Measurements from ENCODE around the gene CPD.

The CPD gene

GRCh38 chr17:30354701-30355100 lies 24.0 kb upstream of the CPD start:
- DNase-seq = no peak

GRCh38 chr17:30357476-30357875 lies 21.3 kb upstream of the CPD start:
- no peak for DNase-seq

DNA sequence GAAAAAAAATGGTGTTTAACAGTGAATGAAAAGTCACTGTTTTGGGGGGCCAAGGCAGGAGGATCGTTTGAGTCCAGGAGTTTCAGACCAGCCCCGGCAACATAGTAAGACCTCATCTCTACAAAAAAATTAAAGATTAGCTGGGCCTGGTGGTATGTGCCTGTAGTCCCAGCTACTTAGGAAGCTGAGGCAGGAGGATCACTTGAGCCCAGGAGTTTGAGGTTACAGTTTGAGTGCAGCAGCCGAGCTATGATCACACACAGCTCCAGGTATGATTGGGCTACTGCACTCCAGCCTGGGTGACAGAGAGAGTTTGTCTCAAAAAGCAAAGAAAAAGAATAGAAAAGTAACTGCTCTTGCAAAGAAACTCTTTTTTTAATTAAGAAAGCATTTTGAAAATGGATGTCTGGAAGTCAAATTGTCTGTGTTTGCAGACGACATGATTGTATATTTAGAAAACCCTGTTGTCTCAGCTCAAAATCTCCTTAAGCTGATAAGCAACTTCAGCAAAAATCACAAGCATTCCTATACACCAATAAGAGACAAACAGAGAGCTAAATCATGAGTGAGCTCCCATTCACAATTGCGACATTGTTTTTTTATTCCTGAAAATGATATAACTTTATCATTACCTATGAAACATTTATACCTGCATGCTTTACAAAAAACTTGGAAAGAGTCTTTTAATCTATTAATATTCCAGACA lies 20.5 kb upstream of the CPD start:
- DNase-seq = no peak

DNA sequence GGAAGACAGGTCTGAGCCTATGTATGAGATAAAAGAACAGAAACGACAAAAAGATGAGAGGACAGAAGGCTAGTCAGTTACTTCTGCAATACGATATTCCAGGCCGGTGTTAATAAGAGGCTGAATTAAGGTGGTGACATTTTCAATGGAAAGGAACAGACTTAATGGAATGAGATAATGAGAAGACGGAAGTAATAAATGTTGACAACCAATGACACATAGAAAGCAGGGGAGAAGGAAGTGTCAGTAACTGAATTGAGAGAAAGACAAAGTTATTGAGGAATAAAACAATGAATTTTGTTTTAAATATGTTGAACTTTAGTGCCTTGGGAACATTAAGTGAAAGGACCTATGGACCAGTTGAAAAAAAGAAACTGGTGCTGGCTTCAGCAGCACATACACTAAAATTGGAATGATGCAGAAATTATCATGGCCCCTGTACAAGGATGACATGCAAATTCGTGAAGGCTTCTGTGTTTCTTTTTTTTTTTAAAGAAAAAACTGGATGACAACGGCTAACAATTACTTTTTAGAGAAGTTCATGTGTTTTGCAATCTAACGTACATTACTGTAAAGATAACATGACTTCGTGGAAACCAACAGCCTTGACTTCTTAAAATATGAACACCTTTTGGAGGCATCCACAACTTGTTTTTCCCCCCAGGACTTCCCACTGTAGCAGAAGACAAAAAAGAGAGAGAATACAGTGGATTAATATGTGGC lies 18.5 kb upstream of the CPD start:
- no peak for DNase-seq

DNA sequence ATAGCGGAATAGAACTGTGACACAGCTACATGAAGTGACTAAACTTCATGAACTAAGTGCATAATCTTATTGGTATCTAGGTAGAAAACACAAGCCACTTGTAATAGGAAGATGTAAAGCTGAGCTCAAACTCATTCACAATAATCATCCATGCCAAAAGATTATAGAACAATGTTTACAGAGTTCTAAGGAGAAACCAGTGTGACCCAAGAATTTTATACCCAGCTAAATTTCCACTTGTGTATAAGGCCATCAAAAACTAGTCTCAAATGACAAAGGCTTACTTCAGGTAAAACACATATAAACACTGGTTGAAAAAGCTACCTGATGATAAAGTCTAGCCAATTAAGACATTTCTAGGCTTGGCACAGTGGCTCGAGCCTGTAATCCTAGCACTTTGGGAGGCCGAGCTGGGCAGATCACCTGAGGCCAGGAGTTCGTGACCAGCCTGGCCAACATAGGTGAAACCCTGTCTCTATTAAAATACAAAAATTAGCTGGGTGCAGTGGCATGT lies 16.9 kb upstream of the CPD start:
- DNase-seq = no peak

DNA sequence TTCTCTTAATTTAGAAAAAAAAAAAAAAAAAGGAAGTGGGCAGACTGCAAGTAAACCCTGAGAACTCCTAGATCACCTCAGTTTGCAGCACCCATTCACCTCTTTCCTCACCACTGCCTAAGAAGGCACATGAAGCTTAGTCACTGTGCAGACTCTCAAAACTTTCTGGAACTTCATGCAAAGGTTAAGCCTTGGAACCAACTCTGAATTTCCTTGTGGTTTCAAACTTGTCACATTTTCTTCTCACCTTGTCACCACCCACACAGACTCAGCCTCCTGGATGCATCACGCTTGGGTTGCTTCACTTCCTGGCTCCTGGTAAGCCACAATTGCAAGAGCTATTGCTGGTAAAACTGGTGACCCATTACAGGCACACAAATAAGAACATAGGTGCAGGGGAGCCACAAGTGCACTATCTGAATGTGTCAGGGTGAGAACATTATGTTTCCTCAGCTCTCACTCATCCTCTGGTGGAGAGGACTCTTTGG lies 15.0 kb upstream of the CPD start:
- DNase-seq = peak; percentile 58 to 91

- no peak for DNase-seq
Measured at GRCh38 chr17:30366536-30366935, 12.2 kb upstream of the CPD start.

- no peak for DNase-seq
Measured at GRCh38 chr17:30368912-30369720, 9.6 kb upstream of the CPD start.

- no peak for DNase-seq
Measured at GRCh38 chr17:30369995-30370394, 8.7 kb upstream of the CPD start.

DNA sequence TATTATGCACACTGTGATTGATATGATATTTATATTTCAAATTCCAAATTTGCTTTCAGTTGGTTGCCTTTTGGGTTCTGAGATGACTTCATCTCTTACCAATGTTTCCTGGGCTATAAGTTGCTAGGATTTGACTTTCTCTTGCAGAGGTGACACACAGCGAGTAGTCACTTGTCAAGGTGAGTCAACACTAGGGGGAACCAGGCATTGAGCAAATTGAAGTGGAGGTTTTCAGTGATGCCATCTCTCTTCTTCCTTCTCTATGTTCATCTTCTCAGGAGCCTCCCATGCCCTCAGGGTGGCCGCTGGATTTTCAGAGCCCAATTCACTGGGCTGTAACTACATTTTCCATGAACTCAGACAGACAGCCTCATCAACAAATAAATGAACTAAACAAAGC lies 6.0 kb upstream of the CPD start:
- DNase-seq = peak in 1 of 2 experiments; percentile 31

DNA sequence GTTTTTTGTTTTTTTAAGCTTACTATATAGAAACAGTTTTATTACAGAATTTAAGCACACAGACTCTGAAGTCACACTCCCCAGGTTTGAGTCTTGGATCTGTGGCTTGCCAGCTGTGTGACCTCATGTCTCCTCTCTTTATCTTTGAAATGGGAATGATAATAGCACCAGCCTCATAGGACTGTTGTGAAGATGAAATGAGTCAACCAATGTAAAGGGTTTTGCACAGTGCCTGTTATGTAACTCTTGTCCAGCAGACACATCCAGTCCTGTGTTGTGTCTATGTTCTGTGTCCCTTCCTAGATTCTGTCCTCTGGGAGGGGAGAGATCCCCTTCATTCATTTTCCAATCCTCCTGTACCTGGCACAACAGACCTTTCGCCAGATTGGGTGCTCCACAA lies 3.1 kb upstream of the CPD start:
- DNase-seq = no peak

GRCh38 chr17:30376621-30377452 lies 1.9 kb upstream of the CPD start:
- DNase-seq = peak; percentile 37 to 53

DNA sequence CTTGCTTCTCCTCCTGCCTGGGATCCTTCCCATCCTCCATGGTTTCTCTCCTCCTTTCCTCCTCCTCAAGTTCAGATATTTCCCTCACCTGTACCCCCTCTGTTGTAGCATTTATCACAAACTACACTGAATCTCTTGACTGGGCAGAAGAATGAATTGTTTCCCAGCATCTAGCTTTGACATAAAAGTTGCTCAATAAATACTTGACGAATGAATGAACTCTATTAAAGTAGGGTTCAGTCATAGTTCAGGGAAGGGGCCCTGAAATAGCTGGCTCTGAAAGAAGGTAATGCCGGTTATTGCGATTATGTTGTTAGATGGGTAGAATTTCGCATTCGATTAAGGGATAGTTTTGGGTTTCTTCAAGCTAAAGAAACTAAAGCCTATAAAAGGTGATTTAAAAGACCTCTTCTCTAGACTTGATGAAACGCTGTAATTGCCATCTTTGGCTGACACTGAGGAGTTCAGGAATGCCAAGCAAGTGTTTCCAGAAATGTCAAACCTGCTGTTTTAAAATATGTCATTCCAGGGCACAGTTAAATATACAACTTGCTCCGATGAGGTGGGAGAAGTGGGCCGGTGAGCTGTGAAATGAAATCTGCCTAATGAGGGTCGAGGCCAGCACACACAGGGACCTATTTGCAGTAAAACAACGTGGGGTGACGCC lies 1.0 kb upstream of the CPD start:
- no peak for DNase-seq

- DNase-seq = peak; percentile 45 to 65
Measured at GRCh38 chr17:30378241-30378824, 394 bp upstream of the CPD start.

GRCh38 chr17:30379303-30379902 lies 676 bp downstream of the CPD start:
- DNase-seq = peak; percentile 9 to 13

DNA sequence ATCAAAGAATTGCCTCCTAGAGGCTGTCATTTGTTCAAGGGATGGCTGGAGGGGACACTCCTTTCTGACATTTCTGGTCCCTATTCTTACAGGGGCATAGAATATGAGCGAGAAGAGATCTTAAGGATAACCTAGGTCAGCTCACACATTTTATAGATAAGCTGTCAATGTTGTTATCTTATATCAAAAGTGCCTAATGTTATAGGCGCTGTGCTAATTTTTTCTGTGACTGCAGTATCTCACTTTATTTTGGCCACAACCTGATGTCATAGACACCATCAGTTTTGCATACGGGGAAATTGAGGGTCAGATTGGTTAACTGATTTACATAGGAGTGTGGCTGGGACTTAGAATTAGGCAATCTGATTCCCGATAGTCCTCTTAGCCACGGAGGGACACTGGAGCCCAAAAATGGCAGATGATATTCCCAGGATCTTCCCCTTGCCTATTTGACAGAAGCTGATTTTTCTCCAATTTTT lies 1.2 kb downstream of the CPD start:
- no peak for DNase-seq

GRCh38 chr17:30380643-30381339 lies 2.1 kb downstream of the CPD start:
- DNase-seq = no peak

GRCh38 chr17:30381340-30381659 lies 2.6 kb downstream of the CPD start:
- DNase-seq = no peak

- no peak for DNase-seq
Measured at GRCh38 chr17:30382345-30382744, 3.6 kb downstream of the CPD start.

Measured in stimulated activated CD4-positive, alpha-beta T cell treated with anti-CD3 and anti-CD28 coated beads, Interleukin-4, amount 100 ng/mL, for 4 hours (primary cell).